Measurements from ENCODE around the gene STPG4. TPM values are rescaled to one million over a fixed set of nuclear protein-coding genes. Genes with fewer than 3 reads are reported as not detected.

STPG4 gene
- total and polyA plus RNA-seq, 7 donors, result 0.12 to 1.1 (median 0.63) TPM; not detected in 3

DNA sequence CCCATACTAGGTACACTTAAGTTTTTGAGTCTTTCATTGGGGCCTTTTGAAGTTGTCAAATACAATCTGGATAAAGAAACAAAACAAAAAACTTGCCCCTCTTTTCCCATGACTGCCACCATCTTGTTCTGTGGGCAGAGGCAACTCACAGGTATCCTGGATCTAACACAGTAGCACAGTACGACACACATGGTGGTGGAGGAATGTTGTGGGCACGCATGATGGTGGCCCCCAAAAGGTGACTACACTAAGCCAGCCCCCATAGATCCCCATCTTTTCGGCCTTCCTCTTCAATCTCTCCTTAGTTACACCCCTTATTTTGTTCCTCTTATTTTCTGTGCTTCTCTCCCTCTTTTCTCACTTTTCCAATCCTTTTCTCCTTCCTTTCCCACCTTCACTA is 4.5 kb upstream of the STPG4 start:
- Histone ChIP-seq H3K9me3 (no peaks in the 10 kb centered on the region), H3K4me3 (no peak overlapping the region), H3K36me3 (peaks cover 9 to 55% (median 34%) of the 10 kb centered on the region in 4 donors), H3K4me1 (peaks cover 0 to 21% (median 12%) of the 10 kb centered on the region in 4 donors), H3K27me3 (no peaks in the 10 kb centered on the region), H3K27ac (no peak overlapping the region)
- DNase-seq, result no peak
- TF ChIP-seq POLR2A (IDR thresholded peaks at IDR 0.05) (no peak), POLR2AphosphoS5 (IDR thresholded peaks at IDR 0.05) (peak in 1 of 4 donors; percentile 8)
- TF ChIP-seq, protein P1, sequence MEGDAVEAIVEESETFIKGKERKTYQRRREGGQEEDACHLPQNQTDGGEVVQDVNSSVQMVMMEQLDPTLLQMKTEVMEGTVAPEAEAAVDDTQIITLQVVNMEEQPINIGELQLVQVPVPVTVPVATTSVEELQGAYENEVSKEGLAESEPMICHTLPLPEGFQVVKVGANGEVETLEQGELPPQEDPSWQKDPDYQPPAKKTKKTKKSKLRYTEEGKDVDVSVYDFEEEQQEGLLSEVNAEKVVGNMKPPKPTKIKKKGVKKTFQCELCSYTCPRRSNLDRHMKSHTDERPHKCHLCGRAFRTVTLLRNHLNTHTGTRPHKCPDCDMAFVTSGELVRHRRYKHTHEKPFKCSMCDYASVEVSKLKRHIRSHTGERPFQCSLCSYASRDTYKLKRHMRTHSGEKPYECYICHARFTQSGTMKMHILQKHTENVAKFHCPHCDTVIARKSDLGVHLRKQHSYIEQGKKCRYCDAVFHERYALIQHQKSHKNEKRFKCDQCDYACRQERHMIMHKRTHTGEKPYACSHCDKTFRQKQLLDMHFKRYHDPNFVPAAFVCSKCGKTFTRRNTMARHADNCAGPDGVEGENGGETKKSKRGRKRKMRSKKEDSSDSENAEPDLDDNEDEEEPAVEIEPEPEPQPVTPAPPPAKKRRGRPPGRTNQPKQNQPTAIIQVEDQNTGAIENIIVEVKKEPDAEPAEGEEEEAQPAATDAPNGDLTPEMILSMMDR (IDR thresholded peaks at IDR 0.05), result no peak
- intact Hi-C loops (cut with DNase I), result no loop called here
- 96 to 98% methylated on average over 3 of the region's 3 CpGs for WGBS, 2 donors

DNA sequence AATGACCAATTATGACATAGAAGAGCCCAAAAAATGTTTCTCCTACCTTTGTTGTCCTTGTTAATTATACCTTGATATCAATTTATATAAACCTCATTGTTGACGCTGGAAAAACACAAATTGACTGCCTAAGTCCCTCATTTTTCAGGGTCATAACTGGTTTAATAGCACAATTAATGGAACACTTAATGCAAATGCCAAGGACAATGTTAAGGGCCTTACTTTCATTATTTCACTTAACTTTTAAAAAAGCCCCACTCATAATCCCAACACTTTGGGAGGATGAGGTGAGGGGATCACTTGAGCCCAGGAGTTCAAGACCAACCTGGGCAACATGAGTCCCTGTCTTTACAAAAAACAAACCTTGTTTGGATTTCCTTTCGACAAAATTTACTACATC is 3.5 kb upstream of the STPG4 start:
- no peak for DNase-seq
- peaks cover 0 to 13% (median 8%) of the 10 kb centered on the region in 4 donors for H3K4me1 ChIP-seq
- no peak overlapping the region for H3K27ac ChIP-seq
- intact Hi-C loops (cut with DNase I), result no loop called here
- no peak overlapping the region for H3K4me3 ChIP-seq
- TF ChIP-seq EP300 (IDR thresholded peaks at IDR 0.05) (no peak), POLR2A (IDR thresholded peaks at IDR 0.05) (no peak), POLR2AphosphoS5 (IDR thresholded peaks at IDR 0.05) (no peak)
- TF ChIP-seq, protein P1 (IDR thresholded peaks at IDR 0.05), result no peak
- WGBS, 2 donors, result 95 to 98% methylated on average over 2 of the region's 2 CpGs
- H3K27me3 ChIP-seq, result no peaks in the 10 kb centered on the region
- H3K9me3 ChIP-seq, result no peaks in the 10 kb centered on the region
- H3K36me3 ChIP-seq, result peaks cover 9 to 55% (median 34%) of the 10 kb centered on the region in 4 donors

DNA sequence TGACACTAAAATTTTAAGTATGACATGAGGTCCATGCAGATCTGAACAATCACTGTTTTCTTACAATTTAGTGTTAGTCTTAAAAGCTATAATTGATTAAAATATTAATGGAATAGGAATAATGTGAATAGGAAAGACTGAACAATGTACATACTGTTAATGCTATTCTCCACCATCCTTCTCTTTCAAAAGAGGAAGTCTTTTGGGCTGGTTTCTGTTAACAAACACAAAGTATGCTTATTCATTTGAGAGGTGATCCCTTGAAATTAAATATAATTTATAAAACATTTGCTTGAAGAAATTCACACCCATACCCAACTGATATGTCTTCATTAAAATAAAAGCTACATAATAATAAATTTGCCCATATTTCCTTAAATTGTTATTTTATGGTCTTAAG is 2.3 kb downstream of the STPG4 start:
- no peak for TF ChIP-seq EP300 (IDR thresholded peaks at IDR 0.05)
- no peak for TF ChIP-seq POLR2A (IDR thresholded peaks at IDR 0.05)
- no peak for TF ChIP-seq POLR2AphosphoS5 (IDR thresholded peaks at IDR 0.05)
- TF ChIP-seq, protein P1 (IDR thresholded peaks at IDR 0.05), result no peak
- H3K27ac ChIP-seq, result no peak overlapping the region
- no peaks in the 10 kb centered on the region for H3K4me1 ChIP-seq
- H3K4me3 ChIP-seq, result no peak overlapping the region
- H3K9me3 ChIP-seq, result no peaks in the 10 kb centered on the region
- intact Hi-C loops (cut with DNase I), result no loop called here
- DNase-seq, result no peak
- H3K27me3 ChIP-seq, result no peaks in the 10 kb centered on the region
- peaks cover 0 to 37% (median 13%) of the 10 kb centered on the region in 4 donors for H3K36me3 ChIP-seq

DNA sequence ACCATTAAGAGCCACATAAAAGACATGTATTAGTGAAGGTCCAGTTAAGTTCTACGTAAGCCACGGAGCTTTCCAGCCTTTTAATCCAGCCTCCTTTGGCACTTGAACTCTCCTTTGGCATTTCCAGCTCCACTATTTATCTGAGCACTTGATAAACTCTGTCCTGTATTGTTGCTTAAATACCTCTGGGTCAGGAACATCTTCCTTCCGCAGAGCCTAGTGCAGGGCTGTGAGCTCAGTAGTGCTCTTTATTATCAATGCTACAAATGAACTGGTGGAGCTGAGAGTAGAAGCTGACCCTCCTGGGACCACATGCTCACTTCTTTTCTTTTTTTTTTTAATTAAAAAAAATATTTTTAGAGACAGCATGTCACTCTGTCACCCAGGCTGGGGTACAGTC is 4.9 kb downstream of the STPG4 start:
- Histone ChIP-seq H3K4me1 (no peaks in the 10 kb centered on the region), H3K27me3 (no peaks in the 10 kb centered on the region), H3K4me3 (no peak overlapping the region), H3K9me3 (no peaks in the 10 kb centered on the region), H3K36me3 (peaks cover 0 to 39% (median 12%) of the 10 kb centered on the region in 4 donors), H3K27ac (no peak overlapping the region)
- no peak for DNase-seq
- TF ChIP-seq EP300 (IDR thresholded peaks at IDR 0.05), result no peak
- no peak for TF ChIP-seq POLR2A (IDR thresholded peaks at IDR 0.05)
- TF ChIP-seq, protein P1 (IDR thresholded peaks at IDR 0.05), result no peak
- no peak for TF ChIP-seq POLR2AphosphoS5 (IDR thresholded peaks at IDR 0.05)
- intact Hi-C loops (cut with DNase I), result no loop called here
- 95 to 98% methylated on average over 3 of the region's 3 CpGs for WGBS, 2 donors

DNA sequence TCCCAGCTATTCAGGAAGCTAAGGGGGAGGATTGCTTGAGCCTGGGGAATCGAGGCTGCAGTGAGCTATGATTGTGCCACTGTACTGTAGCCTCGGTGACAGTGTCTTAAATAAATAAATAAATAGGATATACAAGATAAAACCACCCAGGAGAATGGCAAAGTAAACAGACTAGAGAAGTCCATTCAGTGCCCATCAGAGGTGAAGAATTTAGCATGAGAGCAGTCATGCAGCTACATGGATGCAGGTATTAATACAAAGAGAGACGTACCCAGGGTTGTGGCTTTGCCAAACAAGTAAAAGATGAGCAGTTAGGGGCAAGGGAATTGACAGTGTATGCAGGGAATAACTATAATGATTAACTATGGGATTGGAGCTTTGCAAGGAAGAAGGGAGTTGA is 8.1 kb downstream of the STPG4 start:
- H3K36me3 ChIP-seq, result peaks cover 0 to 39% (median 12%) of the 10 kb centered on the region in 4 donors
- DNase-seq, result no peak
- H3K27ac ChIP-seq, result no peak overlapping the region
- H3K4me1 ChIP-seq, result no peaks in the 10 kb centered on the region
- no peak for TF ChIP-seq EP300 (IDR thresholded peaks at IDR 0.05)
- no peak for TF ChIP-seq POLR2A (IDR thresholded peaks at IDR 0.05)
- TF ChIP-seq POLR2AphosphoS5 (IDR thresholded peaks at IDR 0.05), result no peak
- TF ChIP-seq, protein P1 (IDR thresholded peaks at IDR 0.05), result no peak
- 88 to 90% methylated on average over 3 of the region's 3 CpGs for WGBS, 2 donors
- H3K27me3 ChIP-seq, result no peaks in the 10 kb centered on the region
- H3K9me3 ChIP-seq, result no peaks in the 10 kb centered on the region
- intact Hi-C loops (cut with DNase I), result no loop called here
- no peak overlapping the region for H3K4me3 ChIP-seq

Measured in sigmoid colon (tissue), 7 donors.